IPS-18a (cell line): Measurements from ENCODE around the gene PSME1.
A peak's percentile ranks its signal among the peaks of the same experiment; 100 is the strongest.

Experiments
- H3K27ac ChIP-seq: one replicate; pipeline ENCODE4 v1.5.1; 2013; ENCODE audit warnings: low read length
- H3K27me3 ChIP-seq: one replicate; pipeline ENCODE4 v1.6.1; 2013; ENCODE audit warnings: mild to moderate bottlenecking, low read length; ENCODE audit not compliant: control insufficient read depth, insufficient read depth
- H3K36me3 ChIP-seq: one replicate; pipeline ENCODE4 v1.6.1; 2013; ENCODE audit warnings: low read depth, low read length; ENCODE audit not compliant: control insufficient read depth
- H3K4me1 ChIP-seq: one replicate; pipeline ENCODE4 v1.6.1; 2013; ENCODE audit warnings: low read depth, low read length; ENCODE audit not compliant: control insufficient read depth
- H3K4me3 ChIP-seq: one replicate; pipeline ENCODE4 v1.5.1; 2013; ENCODE audit warnings: low read length
- H3K9ac ChIP-seq: one replicate; pipeline ENCODE4 v1.6.1; 2013; ENCODE audit warnings: mild to moderate bottlenecking, low read length, moderate library complexity
- H3K9me3 ChIP-seq: one replicate; pipeline ENCODE4 v1.6.1; 2013; ENCODE audit warnings: low read depth, low read length; ENCODE audit not compliant: control insufficient read depth

The PSME1 gene

DNA sequence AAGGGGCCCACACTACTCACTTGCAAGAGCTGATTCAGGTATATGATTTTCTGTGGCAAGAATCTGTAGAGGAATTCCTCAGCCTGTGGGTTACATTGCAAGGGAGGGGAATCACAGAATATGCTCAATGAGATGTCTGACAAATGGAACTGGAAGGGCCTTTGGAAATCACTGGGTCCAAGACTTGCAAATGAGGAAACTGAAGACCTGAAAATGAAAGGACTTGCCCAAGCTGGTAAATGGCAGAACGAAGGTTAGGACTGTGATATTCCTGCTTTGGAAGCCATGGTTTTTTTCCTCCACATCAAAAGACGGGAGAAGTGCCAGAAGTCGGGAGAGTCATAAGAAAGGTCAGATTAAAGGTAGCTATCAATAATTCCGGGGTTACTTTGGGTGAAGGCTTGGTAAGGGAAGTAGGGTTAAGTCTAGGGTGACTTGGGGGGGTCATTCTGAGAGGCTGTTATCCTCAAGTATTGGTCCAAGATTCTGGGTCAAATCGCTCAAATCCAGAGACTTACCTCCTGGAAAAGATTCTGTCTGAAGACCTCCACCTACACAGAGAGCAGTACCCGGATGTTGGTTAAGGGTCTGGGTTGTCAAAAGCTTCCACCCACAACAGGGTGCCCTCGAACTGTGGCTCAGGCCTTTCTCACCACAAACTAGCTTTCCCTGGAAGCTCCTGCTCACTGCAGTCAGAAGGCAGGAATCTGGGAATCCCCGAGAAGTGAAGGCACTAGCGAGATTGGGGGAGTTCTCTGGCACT is 9.9 kb downstream of the PSME1 start:
- no peaks in the 10 kb centered on the region for H3K9me3 ChIP-seq
- peaks cover 8% of the 10 kb centered on the region for H3K4me1 ChIP-seq
- peaks cover 34% of the 10 kb centered on the region for H3K36me3 ChIP-seq
- no peaks in the 10 kb centered on the region for H3K27me3 ChIP-seq
- peak overlapping the region; percentile 97 for H3K4me3 ChIP-seq
- peak overlapping the region; percentile 37 for H3K27ac ChIP-seq
- peak overlapping the region; percentile 67 for H3K9ac ChIP-seq

DNA sequence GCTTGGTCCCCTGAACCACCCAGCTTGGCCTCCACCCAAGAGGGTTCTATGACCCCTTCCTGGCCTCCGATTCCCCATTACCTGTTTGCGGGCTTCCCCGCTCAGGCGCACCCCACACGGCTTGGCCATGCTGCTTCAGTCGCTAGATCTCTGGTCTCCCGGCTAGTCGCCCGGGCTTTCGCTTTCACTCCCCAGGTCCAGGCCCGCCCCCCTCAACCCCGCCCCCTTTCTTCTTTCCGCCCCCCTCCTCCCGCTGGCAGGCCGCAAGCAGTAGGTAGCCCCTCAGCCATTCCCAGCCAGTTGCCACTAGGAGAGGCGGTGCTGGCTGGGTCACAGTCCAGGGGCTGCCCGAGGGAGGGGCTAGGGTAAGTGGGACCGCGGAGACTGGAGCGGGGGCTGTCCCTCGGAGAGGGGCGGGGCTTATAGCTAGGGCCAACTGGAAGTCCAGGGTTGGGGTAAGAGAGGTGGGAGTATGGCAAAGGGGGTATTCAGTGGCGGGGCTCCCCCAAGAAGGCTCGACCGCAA is 10.5 kb downstream of the PSME1 start, which contains the start of gene PSME2:
TSS of gene PSME2 (minus strand) at position 158 of the 525 bp plus-strand sequence. CDS start at position 129, 29 bp downstream.
- no peaks in the 10 kb centered on the region for H3K9me3 ChIP-seq
- H3K36me3 ChIP-seq = peaks cover 41% of the 10 kb centered on the region
- no peaks in the 10 kb centered on the region for H3K27me3 ChIP-seq
- H3K9ac ChIP-seq = peak within 1 kb of the TSS; percentile 71
- peak within 1 kb of the TSS; percentile 97 for H3K4me3 ChIP-seq
- H3K27ac ChIP-seq = peak within 1 kb of the TSS; percentile 37
- H3K4me1 ChIP-seq = peaks cover 8% of the 10 kb centered on the region

DNA sequence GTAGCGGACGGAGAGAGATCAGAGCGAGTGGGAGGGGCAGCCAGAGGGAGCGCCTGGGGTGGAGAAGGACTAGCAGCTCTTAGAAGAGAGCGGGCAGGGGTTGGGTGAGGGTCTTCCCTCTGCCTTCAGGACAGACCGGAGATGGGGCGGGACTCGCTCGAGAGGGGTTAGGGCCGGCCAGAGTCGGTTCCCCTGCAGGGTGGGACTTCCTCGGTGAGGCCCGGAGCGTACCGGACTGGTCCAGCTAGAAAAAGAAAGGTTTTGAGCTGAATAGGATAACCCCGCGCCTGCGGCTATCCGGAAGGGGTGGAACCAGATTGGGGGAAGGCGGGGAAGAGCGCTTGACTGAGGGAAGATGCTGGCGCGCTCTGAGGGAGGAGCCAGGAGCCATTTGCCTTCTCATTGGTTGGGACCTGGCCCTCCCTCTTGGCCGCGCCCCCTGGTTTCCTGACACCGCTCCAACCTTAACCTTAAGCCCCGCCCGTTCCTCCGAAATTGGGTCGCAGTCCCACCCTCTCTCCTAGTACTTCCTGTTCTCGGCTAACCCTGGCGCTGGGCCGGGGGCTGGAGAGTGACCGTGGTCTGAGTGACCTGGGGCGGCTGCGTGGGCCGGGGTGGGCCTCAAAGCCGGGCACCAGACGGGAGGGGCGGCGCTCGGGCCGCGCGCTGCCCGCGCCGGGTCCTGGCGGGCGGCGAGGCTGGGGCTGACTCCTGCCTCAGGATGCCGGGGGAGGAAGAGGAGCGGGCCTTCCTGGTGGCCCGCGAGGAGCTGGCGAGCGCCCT is 11.2 kb downstream of the PSME1 start, which contains the start of gene RNF31:
TSS of gene RNF31 (plus strand) at position 521 of the 783 bp plus-strand sequence. CDS start at position 722, 201 bp downstream.
- Histone ChIP-seq H3K9ac (peak within 1 kb of the TSS; percentile 71), H3K9me3 (no peaks in the 10 kb centered on the region), H3K27ac (peak within 1 kb of the TSS; percentile 37), H3K4me1 (peaks cover 8% of the 10 kb centered on the region), H3K4me3 (peak within 1 kb of the TSS; percentile 97), H3K36me3 (peaks cover 46% of the 10 kb centered on the region), H3K27me3 (no peaks in the 10 kb centered on the region)

DNA sequence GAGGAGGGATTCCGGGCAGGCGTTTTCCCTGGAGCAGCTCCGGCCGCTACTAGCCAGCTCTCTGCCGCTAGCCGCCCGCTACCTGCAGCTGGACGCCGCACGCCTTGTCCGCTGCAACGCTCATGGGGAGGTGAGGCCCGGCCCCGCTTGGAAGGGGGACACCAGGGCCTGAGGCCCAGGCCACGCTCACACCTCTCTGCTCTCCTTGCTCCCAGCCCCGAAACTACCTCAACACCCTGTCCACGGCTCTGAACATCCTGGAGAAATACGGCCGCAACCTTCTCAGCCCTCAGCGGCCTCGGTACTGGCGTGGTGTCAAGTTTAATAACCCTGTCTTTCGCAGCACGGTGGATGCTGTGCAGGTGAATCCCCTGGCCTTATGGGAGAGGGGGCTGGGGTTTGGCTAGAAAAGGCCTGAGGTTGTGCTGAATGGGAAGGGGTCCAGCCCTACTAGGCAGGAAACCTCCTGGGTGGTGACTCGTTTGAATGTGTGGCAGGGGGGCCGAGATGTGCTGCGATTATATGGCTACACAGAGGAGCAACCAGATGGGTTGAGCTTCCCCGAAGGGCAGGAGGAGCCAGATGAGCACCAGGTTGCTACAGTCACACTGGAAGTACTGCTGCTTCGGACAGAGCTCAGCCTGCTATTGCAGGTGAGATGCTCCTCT is 11.9 kb downstream of the PSME1 start:
- Histone ChIP-seq H3K27me3 (no peaks in the 10 kb centered on the region), H3K4me3 (peak overlapping the region; percentile 97), H3K9ac (peak overlapping the region; percentile 71), H3K4me1 (peaks cover 8% of the 10 kb centered on the region), H3K27ac (no peak overlapping the region), H3K9me3 (no peaks in the 10 kb centered on the region), H3K36me3 (peaks cover 49% of the 10 kb centered on the region)

DNA sequence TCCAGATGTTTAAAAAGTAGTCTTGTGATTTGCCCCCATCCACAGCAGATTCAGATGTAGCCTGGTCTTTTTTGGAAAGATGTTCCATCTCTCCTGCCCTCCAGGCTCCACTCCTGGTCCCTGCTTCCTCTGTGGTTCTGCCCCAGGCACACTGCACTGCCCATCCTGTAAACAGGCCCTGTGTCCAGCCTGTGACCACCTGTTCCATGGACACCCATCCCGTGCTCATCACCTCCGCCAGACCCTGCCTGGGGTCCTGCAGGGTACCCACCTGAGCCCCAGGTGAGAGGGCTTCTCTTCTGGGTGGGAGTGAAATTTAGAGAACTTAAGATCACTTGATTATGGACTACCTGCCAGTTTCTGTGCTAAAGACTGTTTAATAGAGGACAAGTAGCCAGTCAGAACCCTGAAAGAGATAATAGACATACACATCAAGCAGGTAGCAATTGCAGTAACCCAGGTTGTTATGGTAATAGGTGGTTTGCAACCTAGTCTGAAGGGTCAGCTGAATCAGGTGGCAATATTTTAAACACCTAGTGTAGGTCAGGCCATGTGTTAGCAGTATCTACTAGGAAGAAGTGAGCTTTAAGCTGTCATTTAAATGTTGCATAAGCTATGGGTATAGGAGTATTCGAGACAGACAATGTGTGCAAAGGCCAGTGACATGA is 13.4 kb downstream of the PSME1 start:
- H3K9me3 ChIP-seq = no peaks in the 10 kb centered on the region
- no peak overlapping the region for H3K4me3 ChIP-seq
- H3K9ac ChIP-seq = no peak overlapping the region
- peaks cover 8% of the 10 kb centered on the region for H3K4me1 ChIP-seq
- H3K27me3 ChIP-seq = no peaks in the 10 kb centered on the region
- H3K36me3 ChIP-seq = peaks cover 41% of the 10 kb centered on the region
- H3K27ac ChIP-seq = no peak overlapping the region

DNA sequence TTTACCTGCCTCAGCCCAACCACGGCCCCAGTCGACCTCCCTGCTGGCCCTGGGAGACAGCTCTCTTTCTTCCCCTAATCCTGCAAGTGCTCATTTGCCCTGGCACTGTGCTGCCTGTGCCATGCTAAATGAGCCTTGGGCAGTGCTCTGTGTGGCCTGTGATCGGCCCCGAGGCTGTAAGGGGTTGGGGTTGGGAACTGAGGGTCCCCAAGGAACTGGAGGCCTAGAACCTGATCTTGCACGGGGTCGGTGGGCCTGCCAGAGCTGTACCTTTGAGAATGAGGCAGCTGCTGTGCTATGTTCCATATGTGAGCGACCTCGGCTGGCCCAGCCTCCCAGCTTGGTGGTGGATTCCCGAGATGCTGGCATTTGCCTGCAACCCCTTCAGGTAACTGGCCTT is 14.1 kb downstream of the PSME1 start:
- H3K27ac ChIP-seq = no peak overlapping the region
- H3K9ac ChIP-seq = no peak overlapping the region
- H3K4me3 ChIP-seq = no peak overlapping the region
- H3K27me3 ChIP-seq = no peaks in the 10 kb centered on the region
- H3K4me1 ChIP-seq = peaks cover 8% of the 10 kb centered on the region
- H3K36me3 ChIP-seq = peaks cover 40% of the 10 kb centered on the region
- no peaks in the 10 kb centered on the region for H3K9me3 ChIP-seq

DNA sequence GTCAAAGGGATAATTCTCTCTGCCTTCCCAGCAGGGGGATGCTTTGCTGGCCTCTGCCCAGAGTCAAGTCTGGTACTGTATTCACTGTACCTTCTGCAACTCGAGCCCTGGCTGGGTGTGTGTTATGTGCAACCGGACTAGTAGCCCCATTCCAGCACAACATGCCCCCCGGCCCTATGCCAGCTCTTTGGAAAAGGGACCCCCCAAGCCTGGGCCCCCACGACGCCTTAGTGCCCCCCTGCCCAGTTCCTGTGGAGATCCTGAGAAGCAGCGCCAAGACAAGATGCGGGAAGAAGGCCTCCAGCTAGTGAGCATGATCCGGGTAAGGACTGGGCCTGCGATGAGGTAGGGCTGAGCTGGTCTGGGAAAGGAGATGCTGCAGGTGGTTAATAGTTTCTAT is 14.6 kb downstream of the PSME1 start:
- H3K27me3 ChIP-seq = no peaks in the 10 kb centered on the region
- H3K27ac ChIP-seq = no peak overlapping the region
- peaks cover 6% of the 10 kb centered on the region for H3K4me1 ChIP-seq
- H3K9me3 ChIP-seq = no peaks in the 10 kb centered on the region
- peaks cover 45% of the 10 kb centered on the region for H3K36me3 ChIP-seq
- no peak overlapping the region for H3K4me3 ChIP-seq
- no peak overlapping the region for H3K9ac ChIP-seq

DNA sequence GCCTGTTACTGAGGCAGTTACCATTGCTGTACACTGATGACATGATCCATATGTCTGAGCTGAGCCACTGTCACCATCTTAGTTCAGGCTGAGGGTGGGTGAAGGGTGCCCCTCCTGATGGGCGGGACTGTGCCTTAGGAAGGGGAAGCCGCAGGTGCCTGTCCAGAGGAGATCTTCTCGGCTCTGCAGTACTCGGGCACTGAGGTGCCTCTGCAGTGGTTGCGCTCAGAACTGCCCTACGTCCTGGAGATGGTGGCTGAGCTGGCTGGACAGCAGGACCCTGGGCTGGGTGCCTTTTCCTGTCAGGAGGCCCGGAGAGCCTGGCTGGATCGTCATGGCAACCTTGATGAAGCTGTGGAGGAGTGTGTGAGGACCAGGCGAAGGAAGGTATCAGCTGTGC is 15.0 kb downstream of the PSME1 start:
- no peaks in the 10 kb centered on the region for H3K9me3 ChIP-seq
- H3K4me1 ChIP-seq = peaks cover 3% of the 10 kb centered on the region
- no peaks in the 10 kb centered on the region for H3K27me3 ChIP-seq
- peaks cover 50% of the 10 kb centered on the region for H3K36me3 ChIP-seq
- no peak overlapping the region for H3K27ac ChIP-seq
- no peak overlapping the region for H3K9ac ChIP-seq
- no peak overlapping the region for H3K4me3 ChIP-seq

DNA sequence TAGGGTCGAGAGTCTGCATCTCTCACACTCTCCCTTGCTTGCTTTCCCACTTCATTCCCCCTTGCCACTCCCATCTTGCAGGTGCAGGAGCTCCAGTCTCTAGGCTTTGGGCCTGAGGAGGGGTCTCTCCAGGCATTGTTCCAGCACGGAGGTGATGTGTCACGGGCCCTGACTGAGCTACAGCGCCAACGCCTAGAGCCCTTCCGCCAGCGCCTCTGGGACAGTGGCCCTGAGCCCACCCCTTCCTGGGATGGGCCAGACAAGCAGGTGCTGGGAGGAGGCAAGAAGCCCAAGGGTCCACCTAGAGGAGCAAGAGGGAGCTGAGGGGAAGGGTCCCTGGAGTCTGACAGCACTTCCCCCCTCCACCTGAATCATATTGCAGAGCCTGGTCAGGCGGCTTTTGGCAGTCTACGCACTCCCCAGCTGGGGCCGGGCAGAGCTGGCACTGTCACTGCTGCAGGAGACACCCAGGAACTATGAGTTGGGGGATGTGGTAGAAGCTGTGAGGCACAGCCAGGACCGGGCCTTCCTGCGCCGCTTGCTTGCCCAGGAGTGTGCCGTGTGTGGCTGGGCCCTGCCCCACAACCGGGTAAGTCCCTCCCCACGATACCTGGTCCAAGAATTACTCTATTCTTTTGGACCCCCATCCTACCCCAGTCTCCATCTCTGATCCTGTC is 15.5 kb downstream of the PSME1 start:
- no peak overlapping the region for H3K4me3 ChIP-seq
- H3K4me1 ChIP-seq = peaks cover 3% of the 10 kb centered on the region
- H3K27me3 ChIP-seq = no peaks in the 10 kb centered on the region
- peaks cover 51% of the 10 kb centered on the region for H3K36me3 ChIP-seq
- no peak overlapping the region for H3K27ac ChIP-seq
- no peaks in the 10 kb centered on the region for H3K9me3 ChIP-seq
- H3K9ac ChIP-seq = no peak overlapping the region

DNA sequence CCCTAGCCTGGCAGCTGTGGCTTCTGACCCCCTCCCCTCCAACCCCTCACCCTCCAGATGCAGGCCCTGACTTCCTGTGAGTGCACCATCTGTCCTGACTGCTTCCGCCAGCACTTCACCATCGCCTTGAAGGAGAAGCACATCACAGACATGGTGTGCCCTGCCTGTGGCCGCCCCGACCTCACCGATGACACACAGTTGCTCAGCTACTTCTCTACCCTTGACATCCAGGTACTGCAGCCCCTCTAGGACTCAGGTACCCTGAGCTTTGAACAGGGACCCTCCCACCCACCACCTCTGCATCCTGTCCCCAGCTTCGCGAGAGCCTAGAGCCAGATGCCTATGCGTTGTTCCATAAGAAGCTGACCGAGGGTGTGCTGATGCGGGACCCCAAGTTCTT is 19.1 kb downstream of the PSME1 start:
- Histone ChIP-seq H3K27me3 (no peaks in the 10 kb centered on the region), H3K9me3 (no peaks in the 10 kb centered on the region), H3K9ac (no peak overlapping the region), H3K4me1 (no peaks in the 10 kb centered on the region), H3K36me3 (peaks cover 63% of the 10 kb centered on the region), H3K4me3 (no peak overlapping the region), H3K27ac (no peak overlapping the region)
